Measurements from ENCODE around the gene THSD7B.

THSD7B gene

DNA sequence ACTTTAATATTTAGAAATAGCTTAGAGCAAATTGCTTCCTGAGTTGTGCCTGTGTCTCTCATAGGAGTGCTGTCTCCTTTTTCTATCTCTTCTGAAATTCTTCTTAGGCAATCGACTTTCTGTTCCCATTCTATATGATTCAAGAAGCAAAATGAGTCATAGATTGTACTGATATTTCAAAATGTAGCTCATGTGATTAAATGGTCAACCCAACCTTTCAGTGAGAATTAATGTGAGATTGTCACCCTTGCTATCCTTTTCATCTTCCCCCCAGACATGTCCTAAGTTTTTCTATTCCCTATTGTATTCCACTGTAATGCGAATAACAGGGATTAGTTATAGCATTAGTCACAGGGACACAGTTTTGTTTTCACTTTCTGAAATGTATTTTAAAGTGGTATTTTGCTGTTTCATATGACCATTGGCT lies 413.6 kb downstream of the THSD7B start:
- Histone ChIP-seq H3K4me1 (ENCODE audit: control insufficient read depth, low read length) (no peaks in the 10 kb centered on the region), H4K20me1 (ENCODE audit: control insufficient read depth, insufficient read depth, low read depth, low read length) (no peaks in the 10 kb centered on the region), H3K36me3 (ENCODE audit: control insufficient read depth, low read length) (no peaks in the 10 kb centered on the region), H3K4me3 (ENCODE audit: low read length) (no peak overlapping the region), H3K27me3 (ENCODE audit: control insufficient read depth, low read length) (no peaks in the 10 kb centered on the region), H3K27ac (ENCODE audit: low read depth, low read length) (no peak overlapping the region), H3K9me3 (ENCODE audit: control insufficient read depth, insufficient read depth, low read length) (no peaks in the 10 kb centered on the region), H3K4me2 (ENCODE audit: low read length) (no peak overlapping the region), H3K79me2 (ENCODE audit: control insufficient read depth, low read length) (no peaks in the 10 kb centered on the region), H3F3A (ENCODE audit: control insufficient read depth, insufficient read depth) (no peaks in the 10 kb centered on the region), H3K9me2 (replicated peaks; ENCODE audit: control insufficient read depth, low read length) (no peaks in the 10 kb centered on the region)
- TF ChIP-seq, protein P1, sequence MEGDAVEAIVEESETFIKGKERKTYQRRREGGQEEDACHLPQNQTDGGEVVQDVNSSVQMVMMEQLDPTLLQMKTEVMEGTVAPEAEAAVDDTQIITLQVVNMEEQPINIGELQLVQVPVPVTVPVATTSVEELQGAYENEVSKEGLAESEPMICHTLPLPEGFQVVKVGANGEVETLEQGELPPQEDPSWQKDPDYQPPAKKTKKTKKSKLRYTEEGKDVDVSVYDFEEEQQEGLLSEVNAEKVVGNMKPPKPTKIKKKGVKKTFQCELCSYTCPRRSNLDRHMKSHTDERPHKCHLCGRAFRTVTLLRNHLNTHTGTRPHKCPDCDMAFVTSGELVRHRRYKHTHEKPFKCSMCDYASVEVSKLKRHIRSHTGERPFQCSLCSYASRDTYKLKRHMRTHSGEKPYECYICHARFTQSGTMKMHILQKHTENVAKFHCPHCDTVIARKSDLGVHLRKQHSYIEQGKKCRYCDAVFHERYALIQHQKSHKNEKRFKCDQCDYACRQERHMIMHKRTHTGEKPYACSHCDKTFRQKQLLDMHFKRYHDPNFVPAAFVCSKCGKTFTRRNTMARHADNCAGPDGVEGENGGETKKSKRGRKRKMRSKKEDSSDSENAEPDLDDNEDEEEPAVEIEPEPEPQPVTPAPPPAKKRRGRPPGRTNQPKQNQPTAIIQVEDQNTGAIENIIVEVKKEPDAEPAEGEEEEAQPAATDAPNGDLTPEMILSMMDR (IDR thresholded peaks at IDR 0.05; ENCODE audit: low read depth, low read length, poor library complexity, severe bottlenecking): no peak
- TF ChIP-seq EZH2phosphoT487 (IDR thresholded peaks at IDR 0.05; ENCODE audit: borderline replicate concordance, low read length): no peak

GRCh38 chr2:137179542-137179941 lies 414.2 kb downstream of the THSD7B start:
- no peaks in the 10 kb centered on the region for H3K79me2 ChIP-seq (ENCODE audit: control insufficient read depth, low read length)
- H3K9me3 ChIP-seq (ENCODE audit: control insufficient read depth, insufficient read depth, low read length): no peaks in the 10 kb centered on the region
- TF ChIP-seq EZH2phosphoT487 (IDR thresholded peaks at IDR 0.05; ENCODE audit: borderline replicate concordance, low read length): no peak
- TF ChIP-seq, protein P1 (IDR thresholded peaks at IDR 0.05; ENCODE audit: low read depth, low read length, poor library complexity, severe bottlenecking): no peak
- H3K27me3 ChIP-seq (ENCODE audit: control insufficient read depth, low read length): no peaks in the 10 kb centered on the region
- H3K4me1 ChIP-seq (ENCODE audit: control insufficient read depth, low read length): no peaks in the 10 kb centered on the region
- no peak overlapping the region for H3K27ac ChIP-seq (ENCODE audit: low read depth, low read length)
- no peaks in the 10 kb centered on the region for H3K36me3 ChIP-seq (ENCODE audit: control insufficient read depth, low read length)
- H4K20me1 ChIP-seq (ENCODE audit: control insufficient read depth, insufficient read depth, low read depth, low read length): no peaks in the 10 kb centered on the region
- no peaks in the 10 kb centered on the region for H3F3A ChIP-seq (ENCODE audit: control insufficient read depth, insufficient read depth)
- no peaks in the 10 kb centered on the region for H3K9me2 ChIP-seq (replicated peaks; ENCODE audit: control insufficient read depth, low read length)
- H3K4me2 ChIP-seq (ENCODE audit: low read length): no peak overlapping the region
- no peak overlapping the region for H3K4me3 ChIP-seq (ENCODE audit: low read length)

DNA sequence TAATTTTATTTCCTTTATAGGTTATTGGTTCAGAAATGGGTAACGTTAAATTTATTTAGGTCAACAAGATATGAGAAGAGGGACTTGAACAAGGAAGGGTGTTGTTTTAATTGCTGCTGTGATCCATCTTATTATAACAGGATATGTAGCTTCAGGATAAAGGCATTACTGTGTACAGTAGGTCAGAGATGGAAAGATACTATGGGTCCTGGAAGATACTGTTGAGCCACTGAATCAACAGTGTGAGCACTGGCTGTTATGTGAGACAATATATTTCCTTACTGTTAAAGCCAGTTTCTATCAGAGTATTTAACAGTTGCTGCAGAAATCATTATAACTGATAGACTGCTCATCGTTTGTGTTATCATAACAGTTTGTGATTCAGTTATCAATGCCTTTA lies 414.7 kb downstream of the THSD7B start:
- Histone ChIP-seq H3K4me1 (ENCODE audit: control insufficient read depth, low read length) (no peaks in the 10 kb centered on the region), H3K9me3 (ENCODE audit: control insufficient read depth, insufficient read depth, low read length) (no peaks in the 10 kb centered on the region), H3K27me3 (ENCODE audit: control insufficient read depth, low read length) (no peaks in the 10 kb centered on the region), H3K79me2 (ENCODE audit: control insufficient read depth, low read length) (no peaks in the 10 kb centered on the region), H3K9me2 (replicated peaks; ENCODE audit: control insufficient read depth, low read length) (no peaks in the 10 kb centered on the region), H4K20me1 (ENCODE audit: control insufficient read depth, insufficient read depth, low read depth, low read length) (no peaks in the 10 kb centered on the region), H3K27ac (ENCODE audit: low read depth, low read length) (no peak overlapping the region), H3K4me2 (ENCODE audit: low read length) (no peak overlapping the region), H3K36me3 (ENCODE audit: control insufficient read depth, low read length) (no peaks in the 10 kb centered on the region), H3K4me3 (ENCODE audit: low read length) (no peak overlapping the region), H3F3A (ENCODE audit: control insufficient read depth, insufficient read depth) (no peaks in the 10 kb centered on the region)
- TF ChIP-seq, protein P1 (IDR thresholded peaks at IDR 0.05; ENCODE audit: low read depth, low read length, poor library complexity, severe bottlenecking): no peak
- TF ChIP-seq EZH2phosphoT487 (IDR thresholded peaks at IDR 0.05; ENCODE audit: borderline replicate concordance, low read length): no peak

DNA sequence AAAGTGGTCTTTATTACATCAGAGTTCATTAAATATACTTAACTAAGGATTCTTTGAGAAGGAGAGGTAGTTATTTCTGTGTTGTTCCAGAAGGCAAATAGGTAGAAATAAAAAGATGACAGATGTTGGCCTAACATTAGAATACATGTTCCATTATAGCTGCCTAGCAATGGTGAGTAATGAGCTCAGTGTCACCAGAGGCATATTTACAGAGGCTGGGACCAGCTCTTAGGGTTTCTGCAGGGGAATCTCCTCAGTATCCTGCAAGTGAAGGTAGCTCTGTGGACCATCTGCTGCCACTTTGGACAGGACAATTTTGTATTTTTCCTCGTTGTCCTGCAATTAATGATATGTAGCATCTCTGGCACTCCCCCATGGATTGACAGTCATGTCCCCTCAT lies 416.0 kb downstream of the THSD7B start:
- Histone ChIP-seq H3K27ac (ENCODE audit: low read depth, low read length) (no peak overlapping the region), H3K27me3 (ENCODE audit: control insufficient read depth, low read length) (no peaks in the 10 kb centered on the region), H3K4me1 (ENCODE audit: control insufficient read depth, low read length) (no peaks in the 10 kb centered on the region), H3K79me2 (ENCODE audit: control insufficient read depth, low read length) (no peaks in the 10 kb centered on the region), H3F3A (ENCODE audit: control insufficient read depth, insufficient read depth) (no peaks in the 10 kb centered on the region), H3K4me2 (ENCODE audit: low read length) (no peak overlapping the region), H3K36me3 (ENCODE audit: control insufficient read depth, low read length) (no peaks in the 10 kb centered on the region), H3K9me3 (ENCODE audit: control insufficient read depth, insufficient read depth, low read length) (no peaks in the 10 kb centered on the region), H3K4me3 (ENCODE audit: low read length) (no peak overlapping the region), H4K20me1 (ENCODE audit: control insufficient read depth, insufficient read depth, low read depth, low read length) (no peaks in the 10 kb centered on the region), H3K9me2 (replicated peaks; ENCODE audit: control insufficient read depth, low read length) (no peaks in the 10 kb centered on the region)
- TF ChIP-seq EZH2phosphoT487 (IDR thresholded peaks at IDR 0.05; ENCODE audit: borderline replicate concordance, low read length): no peak
- TF ChIP-seq, protein P1 (IDR thresholded peaks at IDR 0.05; ENCODE audit: low read depth, low read length, poor library complexity, severe bottlenecking): no peak

Data from DOHH2 (cell line).